K562 treated with DMSO at 1 percent for 48 hours (cell line): Measurements from ENCODE around the gene TEAD4. TPM values are rescaled to one million over a fixed set of nuclear protein-coding genes. Genes with fewer than 3 reads are reported as not detected.

ENCODE experiments used
- total RNA-seq: library from RNA; unstranded; fragments of 300-600 nt; gene quantifications from 2 replicates; pipeline ENCODE4 v1.2.3, GENCODE V29; 2022; ENCODE audit warnings: low replicate concordance; ENCODE audit errors: extremely low read depth

TEAD4 gene
- total RNA-seq, result not detected in 2 replicates

GRCh38 chr12:2959192-2959504 is at the start of gene TEAD4:
TSS of gene TEAD4 (plus strand) at chr12:2959397.

GRCh38 chr12:3076730-3077571 is 117.8 kb downstream of the TEAD4 start, which contains the start of gene TSPAN9:
TSS of gene TSPAN9 (plus strand) at chr12:3077379. CDS start at chr12:3201194, 123,815 bp downstream.

Other genes with a start within 250 kb of the TEAD4 start
- gene FKBP4, start 164.4 kb upstream of the TEAD4 start, total RNA-seq, result not detected in 2 replicates
- not detected in 2 replicates for gene ITFG2, start 146.7 kb upstream of the TEAD4 start, total RNA-seq
- gene NRIP2, start 124.4 kb upstream of the TEAD4 start, total RNA-seq, result not detected in 2 replicates
- not detected in 2 replicates for gene TEX52, start 102.4 kb upstream of the TEAD4 start, total RNA-seq
- gene FOXM1, start 82.2 kb upstream of the TEAD4 start, total RNA-seq, result not detected in 2 replicates
- gene RHNO1, start 82.2 kb upstream of the TEAD4 start, total RNA-seq, result not detected in 2 replicates
- gene TULP3, start 68.5 kb upstream of the TEAD4 start, total RNA-seq, result not detected in 2 replicates
- gene TSPAN9, start 118.0 kb downstream of the TEAD4 start, total RNA-seq, result not detected in 2 replicates